Heart left ventricle (tissue), 13 donors: ENCODE data around the gene RALGAPA1.

Experiments
- CTCF ChIP-seq, 12 donors: fragments of 200-600 bp; sonication (generic) in 4 of 12; IDR thresholded peaks; one replicate each; pipeline versions ENCODE4 v1.5.0 to v1.8.0; 2018 to 2022; ENCODE audit warnings: antibody characterized with exemption in 12 of 12, mild to moderate bottlenecking in 5 of 12
- POLR2A ChIP-seq, 2 donors: fragments of 450-650 bp; IDR thresholded peaks; one replicate each; pipeline ENCODE4 v1.6.1; 2017; ENCODE audit warnings: antibody characterized with exemption in 2 of 2, mild to moderate bottlenecking in 2 of 2, moderate library complexity in 2 of 2
- donor health status: ischemic (EF 13 %, LVEDD 7.1; RV severe dilation, severe dysfunction).
- donor health status: DM: no; HTN: yes; CAD: no.
- donor health status: DM: no; HTN: no; CAD: no.
- donor health status: ischemic (EF 25% LVEDD 6.9; RV normal size, moderate dysfunction).
- donor health status: ischemic (EF 25% LVEDD 5.7; RV mildly dilated, moderate dysfunction).
- donor health status: ischemic (EF 35%, LVEDD 5.7; RV mildly dilated, moderate dysfunction).
- donor health status: nonischemic (EF 11% LVEDD 7.7; RV severe dilation, severe dysfunction).
- donor health status: DM: yes; HTN: yes; CAD: no.
- donor health status: PGD.
- donor health status: ischemic (EF 29% LVEDD 5.4; RV normal size, mild dysfunction).
- donor health status: nonischemic (EF 23%, LVEDD 6.1; RV moderate dilation, normal function).

GRCh38 chr14:35853225-35853624 is 44.1 kb upstream of the RALGAPA1 start:
- TF ChIP-seq CTCF (IDR thresholded peaks at IDR 0.05) (no peak), POLR2A (IDR thresholded peaks at IDR 0.05) (no peak)
